Omental fat pad (tissue), 4 donors: ENCODE data around the gene ARHGAP6. TPM values are rescaled to one million over a fixed set of nuclear protein-coding genes. Genes with fewer than 3 reads are reported as not detected.
A peak's percentile ranks its signal among the peaks of the same experiment; 100 is the strongest.

Experiments used
- ATAC-seq: fragments of 150-250 bp; one replicate; pipeline ENCODE4 v1.9.1; 2016; ENCODE audit warnings: mild to moderate bottlenecking, moderate library complexity; ENCODE audit not compliant: low FRiP score
- DNase-seq: peaks from one replicate; pipeline ENCODE4 v3.0.0-alpha.2; 2019; ENCODE audit warnings: low spot score
- total RNA-seq, 4 donors: library from RNA; depleted of rRNA; stranded (reverse); fragments of >200 nt; gene quantifications; one replicate each; pipeline ENCODE4 v1.1.0, GENCODE V29; 2016
- TF ChIP-seq, protein P1 (sequence below), 3 donors: fragments of 450-650 bp; IDR thresholded peaks; one replicate each; pipeline ENCODE4 v1.5.1; 2016 to 2017; ENCODE audit warnings: antibody characterized with exemption in 3 of 3, mild to moderate bottlenecking in 3 of 3, moderate library complexity in 2 of 3

Gene ARHGAP6
- total RNA-seq, 4 donors from 2014 or later: 20.4 to 45.5 (median 25.1) TPM

DNA sequence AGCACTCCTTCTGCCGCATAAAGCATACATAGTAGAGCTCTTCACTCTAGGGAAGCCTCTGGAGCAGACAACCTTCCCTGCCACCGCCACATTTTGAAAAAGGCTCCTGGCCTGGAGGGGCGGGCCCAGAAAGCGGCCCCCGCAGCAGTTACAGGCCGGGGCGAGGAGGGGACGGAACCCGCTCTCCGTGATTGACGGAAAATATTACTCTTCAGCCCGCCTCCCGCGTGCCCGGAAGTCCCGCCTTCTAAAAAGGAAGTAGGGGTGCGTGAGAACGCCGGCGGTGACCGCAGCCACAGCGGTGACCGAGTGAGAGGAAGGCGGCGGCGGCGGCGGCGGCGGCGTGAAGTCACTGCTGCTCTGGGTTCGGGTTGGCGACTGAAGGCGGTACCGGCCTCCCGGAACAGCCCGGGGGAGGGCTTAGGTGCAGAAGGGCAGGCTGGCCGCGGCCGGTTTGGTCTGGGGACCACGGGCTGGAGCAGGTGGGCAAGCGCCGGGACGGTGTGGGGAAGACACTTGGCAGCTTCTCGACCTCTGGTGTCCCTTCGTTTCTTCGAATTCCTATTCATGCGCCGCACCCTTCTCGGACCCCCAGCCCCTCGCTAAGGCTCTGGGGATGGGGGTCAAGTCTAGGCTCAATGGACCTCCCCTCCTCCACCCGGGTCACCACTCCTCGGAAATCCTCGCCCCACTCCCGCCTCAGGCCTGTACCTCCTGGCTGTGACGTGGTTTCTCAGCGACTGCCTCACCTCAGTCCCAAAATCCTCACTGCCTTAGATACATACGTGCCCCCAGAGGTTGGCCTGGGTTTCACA is 554.5 kb downstream of the ARHGAP6 start, which contains the start of gene HCCS:
HCCS (plus strand) TSS at position 296 of the 815 bp plus-strand sequence. CDS start 729 bp downstream, outside the sequence.
- ATAC-seq (peak; percentile 82), DNase-seq (peak; percentile 38)
- TF ChIP-seq, protein P1, sequence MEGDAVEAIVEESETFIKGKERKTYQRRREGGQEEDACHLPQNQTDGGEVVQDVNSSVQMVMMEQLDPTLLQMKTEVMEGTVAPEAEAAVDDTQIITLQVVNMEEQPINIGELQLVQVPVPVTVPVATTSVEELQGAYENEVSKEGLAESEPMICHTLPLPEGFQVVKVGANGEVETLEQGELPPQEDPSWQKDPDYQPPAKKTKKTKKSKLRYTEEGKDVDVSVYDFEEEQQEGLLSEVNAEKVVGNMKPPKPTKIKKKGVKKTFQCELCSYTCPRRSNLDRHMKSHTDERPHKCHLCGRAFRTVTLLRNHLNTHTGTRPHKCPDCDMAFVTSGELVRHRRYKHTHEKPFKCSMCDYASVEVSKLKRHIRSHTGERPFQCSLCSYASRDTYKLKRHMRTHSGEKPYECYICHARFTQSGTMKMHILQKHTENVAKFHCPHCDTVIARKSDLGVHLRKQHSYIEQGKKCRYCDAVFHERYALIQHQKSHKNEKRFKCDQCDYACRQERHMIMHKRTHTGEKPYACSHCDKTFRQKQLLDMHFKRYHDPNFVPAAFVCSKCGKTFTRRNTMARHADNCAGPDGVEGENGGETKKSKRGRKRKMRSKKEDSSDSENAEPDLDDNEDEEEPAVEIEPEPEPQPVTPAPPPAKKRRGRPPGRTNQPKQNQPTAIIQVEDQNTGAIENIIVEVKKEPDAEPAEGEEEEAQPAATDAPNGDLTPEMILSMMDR (IDR thresholded peaks at IDR 0.05): no peak

DNA sequence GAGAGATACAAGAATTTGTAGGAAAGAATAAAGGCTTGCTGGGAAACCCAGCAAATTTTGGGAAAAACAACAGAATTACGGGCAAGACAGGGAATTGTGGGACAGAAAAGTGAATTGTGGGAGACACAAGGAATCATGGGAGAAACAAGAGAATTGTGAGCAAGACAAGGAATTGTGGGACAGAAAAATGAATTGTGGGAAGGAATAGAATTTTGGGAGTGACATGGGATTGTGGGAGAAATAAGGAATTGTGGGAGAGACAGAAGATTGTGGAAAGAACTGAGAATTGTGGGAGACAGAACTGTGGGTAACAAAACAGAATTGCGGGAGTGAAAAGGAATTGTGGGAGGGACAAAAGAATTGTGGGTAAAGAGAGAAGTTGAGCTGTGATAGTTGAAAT is 555.8 kb downstream of the ARHGAP6 start:
- TF ChIP-seq, protein P1 (IDR thresholded peaks at IDR 0.05): no peak
- no peak for ATAC-seq
- DNase-seq: no peak

DNA sequence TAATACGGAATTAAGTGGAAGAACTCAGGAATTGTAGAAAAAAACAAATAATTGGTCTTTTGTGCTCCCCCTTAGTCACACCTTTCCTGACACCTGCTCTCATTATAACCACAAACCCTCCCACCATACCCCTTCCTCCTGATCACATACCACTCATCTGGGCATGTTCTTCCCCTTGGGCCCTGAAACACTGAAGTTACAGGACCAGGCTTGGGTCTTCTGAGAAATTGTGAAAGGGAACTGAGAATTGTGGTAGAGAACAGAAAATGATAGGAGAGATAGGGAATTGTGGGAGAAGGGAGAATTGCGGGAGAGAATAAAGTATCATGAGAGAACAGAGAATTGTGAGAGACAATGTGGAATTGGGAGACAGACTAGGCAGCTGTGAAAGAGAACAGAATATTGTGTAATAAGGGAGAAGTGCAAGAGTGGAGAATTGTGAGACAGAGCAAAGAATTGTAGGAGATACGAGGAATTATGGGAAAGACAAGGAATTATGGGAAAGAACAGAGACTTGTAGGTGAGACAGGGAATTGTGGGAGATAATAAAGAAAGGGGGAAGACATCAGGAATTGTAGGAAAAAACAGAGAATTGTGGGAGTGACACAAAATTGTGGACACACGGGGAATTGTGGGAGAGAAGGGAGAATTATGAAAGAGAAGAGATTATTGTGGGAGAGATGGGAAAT is 557.3 kb downstream of the ARHGAP6 start:
- DNase-seq (no peak), ATAC-seq (no peak)
- TF ChIP-seq, protein P1 (IDR thresholded peaks at IDR 0.05): no peak

DNA sequence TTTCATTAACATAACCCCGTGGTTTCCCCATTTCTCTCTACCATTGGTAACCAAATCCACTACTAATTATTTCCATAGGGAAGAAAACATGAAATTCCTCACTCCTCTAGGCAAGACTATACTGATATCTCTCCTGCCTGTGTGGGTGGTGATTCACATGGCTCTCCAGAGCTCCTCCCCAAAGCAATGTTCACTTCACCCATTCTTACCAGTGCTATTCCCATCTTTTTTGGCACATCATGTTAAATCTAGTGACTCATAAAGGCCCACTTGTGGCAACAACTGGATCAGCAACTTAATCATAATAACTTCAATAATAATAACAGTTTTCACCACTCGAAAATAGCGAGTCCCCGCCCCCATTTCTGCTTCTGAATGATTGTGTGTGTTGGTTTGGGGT is 560.6 kb downstream of the ARHGAP6 start:
- TF ChIP-seq, protein P1 (IDR thresholded peaks at IDR 0.05): no peak
- DNase-seq (no peak), ATAC-seq (no peak)

DNA sequence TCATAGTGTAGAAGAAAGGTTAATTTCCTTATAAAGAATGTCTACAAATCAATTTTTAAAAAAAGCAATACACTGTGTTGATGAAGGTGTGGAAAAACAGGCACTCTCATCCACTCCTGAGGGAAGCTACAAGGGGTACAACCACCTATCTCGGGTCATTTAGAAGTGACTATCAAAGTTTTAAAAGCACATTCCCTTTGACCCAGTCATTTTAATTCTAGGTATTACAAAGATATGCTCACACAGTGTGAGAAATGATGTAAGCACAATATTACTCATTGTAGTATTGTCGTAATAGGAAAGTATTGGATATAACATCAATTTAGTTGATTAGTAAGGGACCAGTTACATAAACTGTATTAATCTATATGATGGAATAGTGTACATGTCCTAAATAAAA is 562.0 kb downstream of the ARHGAP6 start:
- TF ChIP-seq, protein P1 (IDR thresholded peaks at IDR 0.05): no peak
- ATAC-seq (no peak), DNase-seq (no peak)

DNA sequence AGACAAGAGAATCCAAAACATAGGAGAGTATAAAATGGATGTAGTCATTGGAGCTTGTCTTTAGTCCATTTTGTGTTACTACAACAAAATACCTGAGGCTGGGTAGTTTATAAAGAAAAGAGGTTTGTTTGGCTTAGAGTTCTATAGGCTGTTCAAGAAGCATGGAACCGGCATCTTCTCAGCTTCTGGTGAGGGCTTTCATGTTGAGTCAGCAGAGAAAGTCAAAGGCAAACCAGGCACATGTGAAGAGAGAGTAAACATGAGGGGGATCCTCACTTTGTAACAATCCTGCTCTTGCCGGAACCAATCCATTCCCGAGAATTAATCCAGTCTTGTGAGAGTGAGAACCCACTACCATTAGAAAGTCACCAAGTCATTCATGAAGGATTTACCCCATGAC is 562.7 kb downstream of the ARHGAP6 start:
- no peak for ATAC-seq
- DNase-seq: no peak

More for the DNA sequence above, 562.7 kb downstream of the ARHGAP6 start:
- TF ChIP-seq, protein P1 (IDR thresholded peaks at IDR 0.05): no peak
